Heart left ventricle (tissue), 13 donors: Measurements from ENCODE around the gene LASP1.

ENCODE experiments used
- CTCF ChIP-seq, 12 donors: fragments of 200-600 bp; sonication (generic) in 4 of 12; IDR thresholded peaks; one replicate each; pipeline versions ENCODE4 v1.5.0 to v1.8.0; 2018 to 2022; ENCODE audit warnings: antibody characterized with exemption in 12 of 12, mild to moderate bottlenecking in 5 of 12
- POLR2A ChIP-seq, 2 donors: fragments of 450-650 bp; IDR thresholded peaks; one replicate each; pipeline ENCODE4 v1.6.1; 2017; ENCODE audit warnings: antibody characterized with exemption in 2 of 2, mild to moderate bottlenecking in 2 of 2, moderate library complexity in 2 of 2
- donor health status: ischemic (EF 13 %, LVEDD 7.1; RV severe dilation, severe dysfunction).
- donor health status: DM: no; HTN: yes; CAD: no.
- donor health status: DM: no; HTN: no; CAD: no.
- donor health status: ischemic (EF 25% LVEDD 6.9; RV normal size, moderate dysfunction).
- donor health status: ischemic (EF 25% LVEDD 5.7; RV mildly dilated, moderate dysfunction).
- donor health status: ischemic (EF 35%, LVEDD 5.7; RV mildly dilated, moderate dysfunction).
- donor health status: nonischemic (EF 11% LVEDD 7.7; RV severe dilation, severe dysfunction).
- donor health status: DM: yes; HTN: yes; CAD: no.
- donor health status: PGD.
- donor health status: ischemic (EF 29% LVEDD 5.4; RV normal size, mild dysfunction).
- donor health status: nonischemic (EF 23%, LVEDD 6.1; RV moderate dilation, normal function).

DNA sequence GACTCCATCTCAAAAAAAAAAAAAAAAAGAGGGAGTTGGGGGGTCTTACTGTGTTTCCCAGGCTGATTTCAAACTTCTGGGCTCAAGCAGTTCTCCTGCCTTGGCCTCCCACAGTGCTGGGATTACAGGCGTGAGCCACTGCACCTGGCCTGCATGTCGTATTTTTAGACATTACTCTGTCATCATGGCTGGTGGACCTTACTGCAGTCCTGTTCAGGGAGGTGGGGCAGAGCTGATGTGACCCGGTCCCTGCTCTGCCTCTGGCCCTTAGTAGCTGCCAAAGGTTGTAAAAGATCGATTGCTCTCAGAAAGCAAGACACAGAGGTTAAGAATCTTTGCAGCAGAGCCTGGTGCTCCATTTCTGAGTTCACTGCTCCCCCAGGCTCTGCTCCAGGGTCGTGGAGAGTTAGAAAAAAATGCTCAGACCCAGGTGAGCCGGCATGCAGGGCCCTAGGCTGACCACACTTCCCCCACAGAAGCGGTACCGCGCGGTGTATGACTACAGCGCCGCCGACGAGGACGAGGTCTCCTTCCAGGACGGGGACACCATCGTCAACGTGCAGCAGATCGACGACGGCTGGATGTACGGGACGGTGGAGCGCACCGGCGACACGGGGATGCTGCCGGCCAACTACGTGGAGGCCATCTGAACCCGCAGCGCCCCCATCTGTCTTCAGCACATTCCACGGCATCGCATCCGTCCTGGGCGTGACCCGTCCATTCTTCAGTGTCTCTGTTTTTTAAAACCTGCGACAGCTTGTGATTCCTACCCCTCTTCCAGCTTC, 48.5 kb downstream of the LASP1 start:
- TF ChIP-seq POLR2A (IDR thresholded peaks at IDR 0.05), result no peak
- no peak for TF ChIP-seq CTCF (IDR thresholded peaks at IDR 0.05)
